DOHH2 (cell line): Measurements from ENCODE around the gene HMGN3.

Experiments used
- CTCF ChIP-seq: fragments of 200-600 bp; sonication (generic); IDR thresholded peaks from one replicate; pipeline ENCODE4 v1.5.1; 2014; ENCODE audit warnings: antibody characterized with exemption, mild to moderate bottlenecking, low read depth, low read length; ENCODE audit not compliant: poor library complexity, severe bottlenecking
- EZH2phosphoT487 ChIP-seq: fragments of 200-600 bp; sonication (generic); IDR thresholded peaks from 2 replicates; pipeline ENCODE4 v1.6.1; 2017; ENCODE audit warnings: borderline replicate concordance, mild to moderate bottlenecking, antibody characterized with exemption, low read length, moderate library complexity, mixed read lengths

- TF ChIP-seq CTCF (no peak), EZH2phosphoT487 (no peak)
Observed at GRCh38 chr6:79202556-79202955, 31.9 kb downstream of the HMGN3 start.
